PC-3 (cell line): Measurements from ENCODE around the gene AQP6. TPM values are rescaled to one million over a fixed set of nuclear protein-coding genes. Genes with fewer than 3 reads are reported as not detected.

Source experiments
- ATAC-seq: fragments of 200-7000 bp; cut with Tn5 transposase; 2 replicates; pipeline ENCODE4 v1.9.1; 2020; ENCODE audit warnings: mild to moderate bottlenecking, moderate library complexity
- BruUV-seq: library from RNA; stranded (reverse); fragments of 400-500 nt; replicated peaks from 2 replicates; lab custom pipeline; 2021; lab: Mats Ljungman, UMichigan
- CTCF ChIA-PET: fragments of 300-600 bp; sonication (Branson Sonifier 250); formaldehyde crosslinking; loops from one replicate; lab custom pipeline; 2022; ENCODE audit warnings: antibody characterized with exemption; lab: Charles Lee
- POLR2A ChIA-PET: fragments of 300-600 bp; sonication (Branson Sonifier 250); formaldehyde crosslinking; loops from one replicate; lab custom pipeline; 2022; ENCODE audit warnings: antibody characterized with exemption; ENCODE audit not compliant: unreplicated experiment; lab: Charles Lee
- DNase-seq: peaks from one replicate; pipeline ENCODE4 v3.0.0-alpha.2; 2015
- H2AFZ ChIP-seq: fragments of 300-600 bp; sonication (generic); 2 replicates; pipeline ENCODE4 v1.6.0; 2016; ENCODE audit warnings: antibody characterized with exemption, low read length
- H3F3A ChIP-seq: fragments of 300-600 bp; sonication (generic); one replicate; pipeline ENCODE4 v1.6.0; 2017; ENCODE audit warnings: antibody characterized with exemption, low read length, control low read depth, mild to moderate bottlenecking; ENCODE audit not compliant: unreplicated experiment
- H3K27ac ChIP-seq: fragments of 300-600 bp; sonication (generic); 2 replicates; pipeline ENCODE4 v1.5.1; 2016; ENCODE audit warnings: mild to moderate bottlenecking, low read length
- H3K27me3 ChIP-seq: fragments of 300-600 bp; sonication (generic); 2 replicates; pipeline ENCODE4 v1.6.1; 2016; ENCODE audit warnings: low read length, mixed read lengths
- H3K36me3 ChIP-seq: fragments of 300-600 bp; sonication (generic); 2 replicates; pipeline ENCODE4 v1.6.1; 2016; ENCODE audit warnings: low read depth, mixed run types, low read length, mixed read lengths
- H3K4me1 ChIP-seq: fragments of 300-600 bp; sonication (generic); 2 replicates; pipeline ENCODE4 v1.5.1; 2016; ENCODE audit warnings: low read length; ENCODE audit not compliant: insufficient read depth
- H3K4me2 ChIP-seq: fragments of 300-600 bp; sonication (generic); 2 replicates; pipeline ENCODE4 v1.6.0; 2016; ENCODE audit warnings: low read length
- H3K4me3 ChIP-seq: fragments of 300-600 bp; sonication (generic); 2 replicates; pipeline ENCODE4 v1.5.1; 2016; ENCODE audit warnings: mild to moderate bottlenecking, low read length, mixed read lengths
- H3K79me2 ChIP-seq: fragments of 300-600 bp; sonication (generic); 2 replicates; pipeline ENCODE4 v1.6.1; 2017; ENCODE audit warnings: low read length, mixed read lengths
- H3K9ac ChIP-seq: fragments of 300-600 bp; sonication (generic); 2 replicates; pipeline ENCODE4 v1.6.0; 2016; ENCODE audit warnings: mild to moderate bottlenecking, low read length
- H3K9me2 ChIP-seq: fragments of 300-600 bp; sonication (generic); replicated peaks from 2 replicates; pipeline ENCODE4 v1.6.1; 2016; ENCODE audit warnings: mixed run types, low read length, mixed read lengths
- H3K9me3 ChIP-seq: fragments of 300-600 bp; sonication (generic); 2 replicates; pipeline ENCODE4 v1.6.1; 2016; ENCODE audit warnings: low read length, mixed read lengths
- H4K20me1 ChIP-seq: fragments of 300-600 bp; sonication (generic); 2 replicates; pipeline ENCODE4 v1.6.1; 2016; ENCODE audit warnings: low read length, mixed read lengths
- CTCF ChIP-seq: fragments of 300-600 bp; sonication (generic); conservative IDR thresholded peaks from 2 replicates; pipeline ENCODE4 v1.5.1; 2017; ENCODE audit warnings: antibody characterized with exemption, low read depth, mild to moderate bottlenecking, low read length
- EZH2 ChIP-seq: fragments of 300-600 bp; sonication (generic); IDR thresholded peaks from one replicate; pipeline ENCODE4 v1.6.1; 2017; ENCODE audit warnings: antibody characterized with exemption, mild to moderate bottlenecking, low read length; ENCODE audit not compliant: unreplicated experiment
- EZH2phosphoT487 ChIP-seq: fragments of 300-600 bp; sonication (generic); IDR thresholded peaks from 2 replicates; pipeline ENCODE4 v1.6.1; 2018; ENCODE audit warnings: mild to moderate bottlenecking, antibody characterized with exemption, low read length, borderline replicate concordance
- intact Hi-C: fragments of 100-400 bp; cut with micrococcal nuclease; formaldehyde crosslinking; loops from 2 replicates; pipeline ENCODE4 v1.9.0; 2023
- total RNA-seq: library from RNA; depleted of rRNA; stranded (reverse); fragments of >200 nt; gene quantifications from 2 replicates; pipeline ENCODE4 v1.2.3, GENCODE V29; 2014

The AQP6 gene
- total RNA-seq, 1 experiment from 2014 or later: not detected

DNA sequence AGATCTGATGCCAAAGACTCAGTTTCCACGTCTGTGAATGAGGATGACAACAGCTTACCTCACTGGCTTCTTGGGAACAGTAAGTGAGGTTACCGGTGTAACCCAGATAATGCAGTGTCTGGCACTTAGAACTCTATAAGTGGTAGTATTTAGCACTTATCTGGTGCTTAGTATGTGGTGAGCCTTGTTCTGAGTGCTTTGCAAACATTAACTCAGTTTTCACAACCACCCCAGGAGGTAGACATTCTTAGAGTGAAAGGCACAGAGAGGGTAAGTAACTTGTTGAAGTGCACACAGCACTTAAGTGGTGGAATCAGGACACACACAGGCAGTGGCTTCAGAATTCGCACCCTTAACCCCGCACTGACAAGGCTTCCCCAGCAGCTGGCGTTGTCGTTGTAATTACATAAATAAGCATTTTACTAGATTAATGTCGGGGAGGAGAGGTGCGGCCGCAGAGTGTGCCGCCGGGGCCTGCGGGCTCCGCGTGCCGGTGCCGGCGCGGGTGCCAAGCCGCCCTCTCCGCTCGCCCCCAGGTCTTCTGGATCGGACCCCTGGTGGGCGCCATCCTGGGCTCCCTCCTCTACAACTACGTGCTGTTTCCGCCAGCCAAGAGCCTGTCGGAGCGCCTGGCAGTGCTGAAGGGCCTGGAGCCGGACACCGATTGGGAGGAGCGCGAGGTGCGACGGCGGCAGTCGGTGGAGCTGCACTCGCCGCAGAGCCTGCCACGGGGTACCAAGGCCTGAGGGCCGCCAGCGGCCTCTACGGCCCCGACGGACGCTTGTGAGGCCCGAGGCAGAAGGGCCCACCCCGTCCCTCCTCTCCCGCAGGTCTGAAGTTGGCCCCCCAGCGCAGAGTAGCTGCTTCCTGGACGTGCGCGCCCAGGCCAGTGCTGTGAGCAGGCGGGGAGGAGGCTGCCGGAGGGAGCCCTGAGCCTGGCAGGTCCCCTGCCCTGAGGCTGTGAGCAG is 17.6 kb upstream of the AQP6 start:
- Histone ChIP-seq H3K27ac (no peak overlapping the region), H3K27me3 (no peaks in the 10 kb centered on the region), H2AFZ (no peak overlapping the region), H4K20me1 (no peaks in the 10 kb centered on the region), H3K36me3 (no peaks in the 10 kb centered on the region), H3K9ac (no peak overlapping the region), H3F3A (no peaks in the 10 kb centered on the region), H3K79me2 (no peaks in the 10 kb centered on the region), H3K9me3 (no peaks in the 10 kb centered on the region), H3K9me2 (no peaks in the 10 kb centered on the region), H3K4me1 (peaks cover 9% of the 10 kb centered on the region), H3K4me2 (no peak overlapping the region), H3K4me3 (no peak overlapping the region)
- TF ChIP-seq CTCF: no peak
- TF ChIP-seq EZH2phosphoT487: no peak
- no peak for TF ChIP-seq EZH2
- ChIA-PET CTCF (no interaction called here), POLR2A (no interaction called here)
- ATAC-seq (no peak), DNase-seq (no peak)
- intact Hi-C loops: no loop called here
- no TSS peak for BruUV-seq

- H3K9ac ChIP-seq: no peak overlapping the region
- H3K27me3 ChIP-seq: no peaks in the 10 kb centered on the region
Observed at GRCh38 chr12:49955899-49956662, 16.7 kb upstream of the AQP6 start.

More at GRCh38 chr12:49955899-49956662, 16.7 kb upstream of the AQP6 start:
- TF ChIP-seq EZH2phosphoT487 (no peak), CTCF (no peak), EZH2 (no peak)
- BruUV-seq: no TSS peak
- Histone ChIP-seq H3K4me3 (no peak overlapping the region), H4K20me1 (no peaks in the 10 kb centered on the region), H3K79me2 (no peaks in the 10 kb centered on the region), H3K9me2 (no peaks in the 10 kb centered on the region), H2AFZ (no peak overlapping the region), H3F3A (no peaks in the 10 kb centered on the region), H3K4me2 (no peak overlapping the region), H3K36me3 (no peaks in the 10 kb centered on the region), H3K9me3 (no peaks in the 10 kb centered on the region), H3K27ac (no peak overlapping the region), H3K4me1 (peaks cover 13% of the 10 kb centered on the region)
- CTCF ChIA-PET: no interaction called here
- ATAC-seq (no peak), DNase-seq (no peak)
- POLR2A ChIA-PET: no interaction called here
- intact Hi-C loops: no loop called here
